OCI-LY7 (cell line): ENCODE results near the gene CRIM1.

Experiments used
- EZH2phosphoT487 ChIP-seq: fragments of 200-600 bp; sonication (generic); IDR thresholded peaks from 2 replicates; pipeline ENCODE4 v1.6.1; 2018; ENCODE audit warnings: low read depth, borderline replicate concordance, mild to moderate bottlenecking, mixed run types, antibody characterized with exemption, low read length, moderate library complexity, mixed read lengths
- TF ChIP-seq, protein P1 (sequence below): fragments of 200-600 bp; sonication (generic); conservative IDR thresholded peaks from 2 replicates; pipeline ENCODE4 v1.5.1; 2014; ENCODE audit warnings: mild to moderate bottlenecking, antibody characterized with exemption, low read length, moderate library complexity, mixed read lengths

DNA sequence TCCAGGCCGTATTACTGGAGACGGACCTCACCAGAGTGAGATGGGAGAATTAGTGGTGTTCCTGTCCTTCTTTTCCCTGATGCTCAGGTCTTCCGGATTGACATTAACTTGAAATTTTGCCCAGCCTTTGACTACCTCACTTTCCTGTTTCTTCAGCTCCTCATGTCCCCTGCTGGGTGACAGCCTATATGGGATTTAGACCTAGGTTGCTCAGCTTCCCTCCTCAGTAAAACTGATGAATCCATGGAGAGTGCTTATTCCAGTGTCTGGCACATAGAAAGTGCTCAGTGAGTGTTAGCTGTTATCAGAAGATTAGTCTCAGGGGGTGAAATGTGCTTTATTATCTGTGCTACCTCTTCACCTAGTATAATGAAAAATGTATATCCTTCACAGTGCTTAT lies 30.0 kb downstream of the CRIM1 start:
- TF ChIP-seq, protein P1, sequence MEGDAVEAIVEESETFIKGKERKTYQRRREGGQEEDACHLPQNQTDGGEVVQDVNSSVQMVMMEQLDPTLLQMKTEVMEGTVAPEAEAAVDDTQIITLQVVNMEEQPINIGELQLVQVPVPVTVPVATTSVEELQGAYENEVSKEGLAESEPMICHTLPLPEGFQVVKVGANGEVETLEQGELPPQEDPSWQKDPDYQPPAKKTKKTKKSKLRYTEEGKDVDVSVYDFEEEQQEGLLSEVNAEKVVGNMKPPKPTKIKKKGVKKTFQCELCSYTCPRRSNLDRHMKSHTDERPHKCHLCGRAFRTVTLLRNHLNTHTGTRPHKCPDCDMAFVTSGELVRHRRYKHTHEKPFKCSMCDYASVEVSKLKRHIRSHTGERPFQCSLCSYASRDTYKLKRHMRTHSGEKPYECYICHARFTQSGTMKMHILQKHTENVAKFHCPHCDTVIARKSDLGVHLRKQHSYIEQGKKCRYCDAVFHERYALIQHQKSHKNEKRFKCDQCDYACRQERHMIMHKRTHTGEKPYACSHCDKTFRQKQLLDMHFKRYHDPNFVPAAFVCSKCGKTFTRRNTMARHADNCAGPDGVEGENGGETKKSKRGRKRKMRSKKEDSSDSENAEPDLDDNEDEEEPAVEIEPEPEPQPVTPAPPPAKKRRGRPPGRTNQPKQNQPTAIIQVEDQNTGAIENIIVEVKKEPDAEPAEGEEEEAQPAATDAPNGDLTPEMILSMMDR: no peak
- TF ChIP-seq EZH2phosphoT487: no peak
